Right lobe of liver (tissue), 4 donors: Measurements from ENCODE around the gene MYO1B.

ENCODE experiments used
- POLR2A ChIP-seq: fragments of 450-650 bp; IDR thresholded peaks from one replicate; pipeline ENCODE4 v1.6.1; 2017; ENCODE audit warnings: antibody characterized with exemption, mild to moderate bottlenecking
- TF ChIP-seq, protein P1 (sequence below), 4 donors: fragments of 200-600 bp in 3 of 4; fragments of 450-650 bp in 1 of 4; IDR thresholded peaks; one replicate each; pipeline versions ENCODE4 v1.5.1 to v1.8.0; 2016 to 2022; ENCODE audit warnings: antibody characterized with exemption in 4 of 4, mild to moderate bottlenecking in 2 of 4
- donor health status: DM: no; HTN: no; CAD: no.
- donor health status: DM: no; HTN: no; CAD: no.
- donor health status: DM: no; HTN: yes; CAD: no.

DNA sequence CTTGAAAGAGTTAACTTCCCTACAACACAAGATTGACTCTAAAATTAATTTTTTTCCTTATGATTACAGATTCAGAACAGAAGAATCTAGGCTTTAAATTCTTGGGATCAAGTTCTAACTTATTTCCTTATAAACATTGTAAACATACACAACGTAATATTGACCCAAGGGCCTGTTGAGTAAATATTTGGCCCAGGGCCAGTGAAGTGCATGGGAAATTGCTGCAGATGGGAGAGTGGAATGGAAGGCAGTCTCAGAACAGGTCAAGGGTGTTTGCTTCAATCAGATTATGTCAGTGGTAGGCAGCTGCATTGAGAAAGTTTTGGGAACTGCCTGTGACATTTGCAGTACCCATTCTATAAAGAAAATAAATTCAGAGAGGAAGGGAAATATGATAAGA is 137.6 kb downstream of the MYO1B start:
- TF ChIP-seq, protein P1, sequence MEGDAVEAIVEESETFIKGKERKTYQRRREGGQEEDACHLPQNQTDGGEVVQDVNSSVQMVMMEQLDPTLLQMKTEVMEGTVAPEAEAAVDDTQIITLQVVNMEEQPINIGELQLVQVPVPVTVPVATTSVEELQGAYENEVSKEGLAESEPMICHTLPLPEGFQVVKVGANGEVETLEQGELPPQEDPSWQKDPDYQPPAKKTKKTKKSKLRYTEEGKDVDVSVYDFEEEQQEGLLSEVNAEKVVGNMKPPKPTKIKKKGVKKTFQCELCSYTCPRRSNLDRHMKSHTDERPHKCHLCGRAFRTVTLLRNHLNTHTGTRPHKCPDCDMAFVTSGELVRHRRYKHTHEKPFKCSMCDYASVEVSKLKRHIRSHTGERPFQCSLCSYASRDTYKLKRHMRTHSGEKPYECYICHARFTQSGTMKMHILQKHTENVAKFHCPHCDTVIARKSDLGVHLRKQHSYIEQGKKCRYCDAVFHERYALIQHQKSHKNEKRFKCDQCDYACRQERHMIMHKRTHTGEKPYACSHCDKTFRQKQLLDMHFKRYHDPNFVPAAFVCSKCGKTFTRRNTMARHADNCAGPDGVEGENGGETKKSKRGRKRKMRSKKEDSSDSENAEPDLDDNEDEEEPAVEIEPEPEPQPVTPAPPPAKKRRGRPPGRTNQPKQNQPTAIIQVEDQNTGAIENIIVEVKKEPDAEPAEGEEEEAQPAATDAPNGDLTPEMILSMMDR (IDR thresholded peaks at IDR 0.05) = no peak
- TF ChIP-seq POLR2A = no peak
